ENCODE measurements around the gene LXN.
A peak's percentile ranks its signal among the peaks of the same experiment; 100 is the strongest.

Gene LXN

GRCh38 chr3:158711886-158712285 is 39.4 kb upstream of the LXN start:
- TF ChIP-seq CTCF (IDR thresholded peaks at IDR 0.05; ENCODE audit: low read depth, low read length, missing control alignments), result no peak
- H3K4me3 ChIP-seq (replicated peaks; ENCODE audit: low read depth, low read length), result no peak overlapping the region
- peak; percentile 81 for DNase-seq (ENCODE audit: extremely low read depth, low read depth)

- DNase-seq (ENCODE audit: extremely low read depth, low read depth), result no peak
- no peak for TF ChIP-seq CTCF (IDR thresholded peaks at IDR 0.05; ENCODE audit: low read depth, low read length, missing control alignments)
- no peak overlapping the region for H3K4me3 ChIP-seq (replicated peaks; ENCODE audit: low read depth, low read length)
These were observed 38.2 kb upstream of the LXN start for GRCh38 chr3:158710601-158711000.

- no peak overlapping the region for H3K4me3 ChIP-seq (replicated peaks; ENCODE audit: low read depth, low read length)
- no peak for TF ChIP-seq CTCF (IDR thresholded peaks at IDR 0.05; ENCODE audit: low read depth, low read length, missing control alignments)
- DNase-seq (ENCODE audit: extremely low read depth, low read depth), result peak; percentile 89
These were observed 37.2 kb upstream of the LXN start for GRCh38 chr3:158709666-158710083.

- TF ChIP-seq CTCF (IDR thresholded peaks at IDR 0.05; ENCODE audit: low read depth, low read length, missing control alignments), result no peak
- no peak overlapping the region for H3K4me3 ChIP-seq (replicated peaks; ENCODE audit: low read depth, low read length)
- DNase-seq (ENCODE audit: extremely low read depth, low read depth), result no peak
These were observed 31.1 kb upstream of the LXN start for GRCh38 chr3:158703566-158703965.

- no peak for DNase-seq (ENCODE audit: extremely low read depth, low read depth)
- no peak for TF ChIP-seq CTCF (IDR thresholded peaks at IDR 0.05; ENCODE audit: low read depth, low read length, missing control alignments)
- no peak overlapping the region for H3K4me3 ChIP-seq (replicated peaks; ENCODE audit: low read depth, low read length)
These were observed 30.5 kb upstream of the LXN start for GRCh38 chr3:158702815-158703481.

- TF ChIP-seq CTCF (IDR thresholded peaks at IDR 0.05; ENCODE audit: low read depth, low read length, missing control alignments), result no peak
- DNase-seq (ENCODE audit: extremely low read depth, low read depth), result no peak
- no peak overlapping the region for H3K4me3 ChIP-seq (replicated peaks; ENCODE audit: low read depth, low read length)
These were observed 29.1 kb upstream of the LXN start for GRCh38 chr3:158701420-158702065.
